Kidney (tissue), 14 donors: ENCODE results near the gene PPM1N. TPM values are rescaled to one million over a fixed set of nuclear protein-coding genes. Genes with fewer than 3 reads are reported as not detected.

Experiments used
- DNase-seq, 5 donors: peaks; one replicate each; pipeline ENCODE4 v3.0.0-alpha.2; 2013 to 2020
- FAIRE-seq: peaks from 2 replicates; lab custom pipeline; 2012; peaks lifted over from hg19 to GRCh38; lab: Jason Lieb, UNC
- H3K27ac ChIP-seq, 2 donors: one replicate each; pipeline ENCODE4 v1.7.0; 2013; ENCODE audit warnings: low read depth in 2 of 2, low read length in 2 of 2, inconsistent platforms in 1 of 2
- H3K27me3 ChIP-seq: one replicate; pipeline ENCODE4 v1.7.1; 2013; ENCODE audit warnings: low read length, inconsistent platforms; ENCODE audit not compliant: control insufficient read depth, insufficient read depth
- H3K36me3 ChIP-seq, 3 donors: one replicate each; pipeline versions ENCODE4 v1.7.0 to v1.7.1; 2013; ENCODE audit warnings: low read length in 3 of 3, control low read depth in 1 of 3, inconsistent platforms in 1 of 3; ENCODE audit not compliant: insufficient read depth in 3 of 3, control insufficient read depth in 2 of 3
- H3K4me1 ChIP-seq, 3 donors: one replicate each; pipeline versions ENCODE4 v1.7.0 to v1.7.1; 2013; ENCODE audit warnings: low read length in 3 of 3, inconsistent platforms in 1 of 3, low read depth in 1 of 3; ENCODE audit not compliant: control insufficient read depth in 2 of 3, insufficient read depth in 2 of 3
- H3K4me3 ChIP-seq, 3 donors: one replicate each; pipeline versions ENCODE4 v1.7.0 to v1.8.1; 2013; ENCODE audit warnings: low read length in 3 of 3, control low read depth in 1 of 3, inconsistent platforms in 1 of 3
- H3K9ac ChIP-seq, 3 donors: one replicate each; pipeline versions ENCODE4 v1.7.0 to v1.7.1; 2013; ENCODE audit warnings: low read length in 3 of 3, control low read depth in 1 of 3, inconsistent platforms in 1 of 3
- H3K9me3 ChIP-seq, 3 donors: one replicate each; pipeline versions ENCODE4 v1.7.0 to v1.7.1; 2013; ENCODE audit warnings: low read length in 3 of 3, control low read depth in 1 of 3, inconsistent platforms in 1 of 3; ENCODE audit not compliant: control insufficient read depth in 2 of 3, insufficient read depth in 1 of 3
- intact Hi-C: fragments of 100-400 bp; cut with DNase I; formaldehyde crosslinking; loops from one replicate; pipeline ENCODE4 v1.11.1; 2022
- polyA plus RNA-seq: library from polyadenylated mRNA; stranded (reverse); fragments of 350-450 nt; fragmentation: Illumina TruSeq; extraction: RNeasy Lipid Tissue Mini Kit (QIAGEN cat#74804); gene quantifications from one replicate; pipeline ENCODE4 v1.2.3, GENCODE V29; 2014; ENCODE audit warnings: low read depth, low replicate concordance; ENCODE audit not compliant: insufficient read depth
- total RNA-seq: library from RNA; stranded (reverse); fragmentation: NEBNext Ultra II Directional; extraction: Animal tissue kit (Norgen Biotek cat#: 25700); gene quantifications from one replicate; pipeline ENCODE4 v1.2.1, GENCODE V29; 2021
- TF ChIP-seq, protein P1 (sequence below): IDR thresholded peaks from 3 replicates; pipeline ENCODE4 v1.5.1; 2012; ENCODE audit warnings: mild to moderate bottlenecking, moderate library complexity, borderline replicate concordance; ENCODE audit not compliant: insufficient read depth; ENCODE audit errors: extremely low read depth
- donor health status: control.
- donor health status: control.
- donor health status: control.
- donor health status: control.
- donor health status: control.
- donor health status: DM: yes; HTN: yes; CAD: no.
- donor health status: Normal renal cell carcinoma (clear cell type).

The PPM1N gene
- total and polyA plus RNA-seq, 2 donors from 2014 or later = 0.69 to 2.2 TPM

DNA sequence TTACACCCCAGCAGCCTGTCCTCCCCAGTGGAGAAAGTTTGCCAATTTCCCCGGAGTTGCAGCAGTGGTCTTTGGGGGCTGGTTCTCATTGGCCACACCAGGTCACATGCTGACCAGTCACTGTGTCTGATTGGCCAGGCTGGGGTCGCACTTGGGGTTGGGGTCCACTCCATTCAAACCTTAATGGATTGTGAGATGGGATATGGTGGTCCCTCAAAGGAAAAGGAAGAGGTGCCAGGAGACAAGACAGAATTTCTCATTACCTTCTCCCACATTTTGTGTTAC is 3.4 kb downstream of the PPM1N start:
- Histone ChIP-seq H3K4me3 (no peak overlapping the region), H3K9me3 (no peaks in the 10 kb centered on the region), H3K36me3 (no peaks in the 10 kb centered on the region), H3K4me1 (peaks cover 0 to 15% (median 0%) of the 10 kb centered on the region in 3 donors), H3K27me3 (peaks cover 18% of the 10 kb centered on the region), H3K9ac (no peak overlapping the region), H3K27ac (no peak overlapping the region)
- intact Hi-C loops = no loop called here
- no peak for DNase-seq
- no peak for FAIRE-seq
- TF ChIP-seq, protein P1, sequence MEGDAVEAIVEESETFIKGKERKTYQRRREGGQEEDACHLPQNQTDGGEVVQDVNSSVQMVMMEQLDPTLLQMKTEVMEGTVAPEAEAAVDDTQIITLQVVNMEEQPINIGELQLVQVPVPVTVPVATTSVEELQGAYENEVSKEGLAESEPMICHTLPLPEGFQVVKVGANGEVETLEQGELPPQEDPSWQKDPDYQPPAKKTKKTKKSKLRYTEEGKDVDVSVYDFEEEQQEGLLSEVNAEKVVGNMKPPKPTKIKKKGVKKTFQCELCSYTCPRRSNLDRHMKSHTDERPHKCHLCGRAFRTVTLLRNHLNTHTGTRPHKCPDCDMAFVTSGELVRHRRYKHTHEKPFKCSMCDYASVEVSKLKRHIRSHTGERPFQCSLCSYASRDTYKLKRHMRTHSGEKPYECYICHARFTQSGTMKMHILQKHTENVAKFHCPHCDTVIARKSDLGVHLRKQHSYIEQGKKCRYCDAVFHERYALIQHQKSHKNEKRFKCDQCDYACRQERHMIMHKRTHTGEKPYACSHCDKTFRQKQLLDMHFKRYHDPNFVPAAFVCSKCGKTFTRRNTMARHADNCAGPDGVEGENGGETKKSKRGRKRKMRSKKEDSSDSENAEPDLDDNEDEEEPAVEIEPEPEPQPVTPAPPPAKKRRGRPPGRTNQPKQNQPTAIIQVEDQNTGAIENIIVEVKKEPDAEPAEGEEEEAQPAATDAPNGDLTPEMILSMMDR = no peak

DNA sequence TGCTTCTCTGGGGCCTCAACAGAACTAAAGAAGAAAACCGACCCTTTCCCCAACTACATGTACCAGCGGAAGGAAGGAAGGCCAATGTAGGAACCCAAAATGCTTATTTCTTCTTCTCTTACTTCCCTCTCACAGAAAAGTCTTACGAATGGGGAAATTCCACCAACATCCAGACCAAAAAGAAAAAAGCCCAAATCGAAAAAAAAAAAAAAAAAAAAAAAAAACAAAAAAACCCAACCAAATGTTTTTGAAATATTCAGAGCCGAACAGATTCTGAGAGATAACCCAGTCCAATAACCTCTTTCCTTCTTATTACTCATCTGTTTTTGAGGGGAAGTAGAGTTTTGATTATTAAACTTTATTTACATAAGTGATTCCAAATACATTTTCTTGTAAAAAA is 3.9 kb downstream of the PPM1N start:
- FAIRE-seq = no peak
- no peaks in the 10 kb centered on the region for H3K36me3 ChIP-seq
- no peaks in the 10 kb centered on the region for H3K9me3 ChIP-seq
- peaks cover 18% of the 10 kb centered on the region for H3K27me3 ChIP-seq
- no peak overlapping the region for H3K4me3 ChIP-seq
- TF ChIP-seq, protein P1 = no peak
- intact Hi-C loops = no loop called here
- no peak overlapping the region for H3K27ac ChIP-seq
- H3K9ac ChIP-seq = no peak overlapping the region
- H3K4me1 ChIP-seq = peaks cover 0 to 14% (median 0%) of the 10 kb centered on the region in 3 donors
- no peak for DNase-seq

DNA sequence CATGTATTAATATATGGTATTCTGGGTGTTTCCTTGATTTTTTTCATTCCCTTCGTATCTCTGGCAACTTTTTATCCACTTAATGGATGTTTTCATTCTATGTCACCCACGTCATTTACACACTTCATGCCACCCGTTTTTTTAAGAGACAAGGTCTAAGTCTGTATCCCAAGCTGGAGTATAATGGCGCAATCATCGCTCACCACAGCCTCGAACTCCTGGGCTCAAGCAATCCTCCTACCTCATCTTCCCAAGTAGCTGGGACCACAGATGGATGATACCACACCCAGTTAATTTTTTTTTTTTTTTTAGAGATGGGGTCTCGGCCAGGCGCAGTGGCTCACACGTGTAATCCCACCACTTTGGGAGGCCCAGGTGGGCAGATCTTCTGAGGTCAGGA is 5.7 kb downstream of the PPM1N start:
- H3K9ac ChIP-seq = no peak overlapping the region
- no peaks in the 10 kb centered on the region for H3K36me3 ChIP-seq
- DNase-seq (no peak), FAIRE-seq (no peak)
- intact Hi-C loops = no loop called here
- H3K27me3 ChIP-seq = peaks cover 14% of the 10 kb centered on the region
- TF ChIP-seq, protein P1 = no peak
- peaks cover 0 to 6% (median 0%) of the 10 kb centered on the region in 3 donors for H3K4me1 ChIP-seq
- no peak overlapping the region for H3K27ac ChIP-seq
- no peak overlapping the region for H3K4me3 ChIP-seq
- no peaks in the 10 kb centered on the region for H3K9me3 ChIP-seq
